ENCODE results near the gene PRKAR2B.

PRKAR2B gene

GRCh38 chr7:107044347-107045194 lies at the start of gene PRKAR2B:
PRKAR2B (plus strand) TSS chr7:107044705; CDS start chr7:107044908, 203 bp downstream.
- H3K4me1 ChIP-seq (ENCODE audit: control insufficient read depth, insufficient read depth, low read length): peaks cover 3% of the 10 kb centered on the region
- peak within 1 kb of the TSS; percentile 32 for H3K9ac ChIP-seq (ENCODE audit: low read depth, low read length)
- peak within 1 kb of the TSS; percentile 81 for H3K4me3 ChIP-seq (ENCODE audit: low read depth, low read length)
- H3K27me3 ChIP-seq (ENCODE audit: control insufficient read depth, insufficient read depth, low read length): peaks cover 6% of the 10 kb centered on the region
- no peaks in the 10 kb centered on the region for H3K36me3 ChIP-seq (ENCODE audit: control insufficient read depth, insufficient read depth, low read length)
- H3K9me3 ChIP-seq (ENCODE audit: control insufficient read depth, insufficient read depth, low read length): no peaks in the 10 kb centered on the region

- Histone ChIP-seq H3K9me3 (ENCODE audit: control insufficient read depth, insufficient read depth, low read length) (no peaks in the 10 kb centered on the region), H3K9ac (ENCODE audit: low read depth, low read length) (no peak overlapping the region), H3K4me3 (ENCODE audit: low read depth, low read length) (no peak overlapping the region), H3K4me1 (ENCODE audit: control insufficient read depth, insufficient read depth, low read length) (no peaks in the 10 kb centered on the region), H3K36me3 (ENCODE audit: control insufficient read depth, insufficient read depth, low read length) (no peaks in the 10 kb centered on the region), H3K27me3 (ENCODE audit: control insufficient read depth, insufficient read depth, low read length) (no peaks in the 10 kb centered on the region)
Observed at GRCh38 chr7:106994833-106995232, 49.7 kb upstream of the PRKAR2B start.

- H3K9me3 ChIP-seq (ENCODE audit: control insufficient read depth, insufficient read depth, low read length): no peaks in the 10 kb centered on the region
- no peak overlapping the region for H3K9ac ChIP-seq (ENCODE audit: low read depth, low read length)
- H3K27me3 ChIP-seq (ENCODE audit: control insufficient read depth, insufficient read depth, low read length): no peaks in the 10 kb centered on the region
- H3K36me3 ChIP-seq (ENCODE audit: control insufficient read depth, insufficient read depth, low read length): no peaks in the 10 kb centered on the region
- H3K4me3 ChIP-seq (ENCODE audit: low read depth, low read length): no peak overlapping the region
- no peaks in the 10 kb centered on the region for H3K4me1 ChIP-seq (ENCODE audit: control insufficient read depth, insufficient read depth, low read length)
Observed at GRCh38 chr7:106997487-106998271, 46.8 kb upstream of the PRKAR2B start.

GRCh38 chr7:106999023-106999422 lies 45.5 kb upstream of the PRKAR2B start:
- Histone ChIP-seq H3K9me3 (ENCODE audit: control insufficient read depth, insufficient read depth, low read length) (no peaks in the 10 kb centered on the region), H3K9ac (ENCODE audit: low read depth, low read length) (no peak overlapping the region), H3K36me3 (ENCODE audit: control insufficient read depth, insufficient read depth, low read length) (no peaks in the 10 kb centered on the region), H3K27me3 (ENCODE audit: control insufficient read depth, insufficient read depth, low read length) (no peaks in the 10 kb centered on the region), H3K4me1 (ENCODE audit: control insufficient read depth, insufficient read depth, low read length) (no peaks in the 10 kb centered on the region), H3K4me3 (ENCODE audit: low read depth, low read length) (no peak overlapping the region)

GRCh38 chr7:107001490-107001889 lies 43.0 kb upstream of the PRKAR2B start:
- H3K4me3 ChIP-seq (ENCODE audit: low read depth, low read length): no peak overlapping the region
- H3K4me1 ChIP-seq (ENCODE audit: control insufficient read depth, insufficient read depth, low read length): no peaks in the 10 kb centered on the region
- no peaks in the 10 kb centered on the region for H3K9me3 ChIP-seq (ENCODE audit: control insufficient read depth, insufficient read depth, low read length)
- no peak overlapping the region for H3K9ac ChIP-seq (ENCODE audit: low read depth, low read length)
- no peaks in the 10 kb centered on the region for H3K27me3 ChIP-seq (ENCODE audit: control insufficient read depth, insufficient read depth, low read length)
- H3K36me3 ChIP-seq (ENCODE audit: control insufficient read depth, insufficient read depth, low read length): no peaks in the 10 kb centered on the region

- Histone ChIP-seq H3K4me1 (ENCODE audit: control insufficient read depth, insufficient read depth, low read length) (no peaks in the 10 kb centered on the region), H3K36me3 (ENCODE audit: control insufficient read depth, insufficient read depth, low read length) (no peaks in the 10 kb centered on the region), H3K9ac (ENCODE audit: low read depth, low read length) (no peak overlapping the region), H3K4me3 (ENCODE audit: low read depth, low read length) (no peak overlapping the region), H3K9me3 (ENCODE audit: control insufficient read depth, insufficient read depth, low read length) (no peaks in the 10 kb centered on the region), H3K27me3 (ENCODE audit: control insufficient read depth, insufficient read depth, low read length) (no peaks in the 10 kb centered on the region)
Observed at GRCh38 chr7:107002126-107002525, 42.4 kb upstream of the PRKAR2B start.

DNA sequence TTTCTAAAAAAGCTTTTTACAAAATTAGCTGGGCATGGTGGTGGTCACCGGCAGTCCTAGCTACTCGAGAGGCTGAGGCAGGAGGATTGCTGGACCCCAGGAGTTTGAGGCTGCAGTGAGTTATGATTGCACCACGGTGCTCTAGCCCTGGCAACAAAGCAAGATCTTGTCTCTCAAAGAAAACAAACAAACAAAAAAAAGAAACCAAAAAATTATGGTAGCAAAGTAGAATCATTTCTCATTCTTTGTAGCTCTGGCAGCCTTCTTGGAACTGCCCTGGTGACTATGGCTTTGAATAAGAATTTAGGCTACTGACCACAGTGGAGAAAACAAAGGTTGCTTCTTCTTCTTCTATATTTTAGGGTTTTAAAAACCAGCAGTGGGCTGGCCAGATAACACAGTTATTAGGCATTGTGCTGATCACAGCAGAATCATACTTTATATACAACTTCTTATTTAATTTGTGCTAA lies 41.9 kb upstream of the PRKAR2B start:
- Histone ChIP-seq H3K4me3 (ENCODE audit: low read depth, low read length) (no peak overlapping the region), H3K9me3 (ENCODE audit: control insufficient read depth, insufficient read depth, low read length) (no peaks in the 10 kb centered on the region), H3K4me1 (ENCODE audit: control insufficient read depth, insufficient read depth, low read length) (no peaks in the 10 kb centered on the region), H3K9ac (ENCODE audit: low read depth, low read length) (no peak overlapping the region), H3K27me3 (ENCODE audit: control insufficient read depth, insufficient read depth, low read length) (no peaks in the 10 kb centered on the region), H3K36me3 (ENCODE audit: control insufficient read depth, insufficient read depth, low read length) (no peaks in the 10 kb centered on the region)

DNA sequence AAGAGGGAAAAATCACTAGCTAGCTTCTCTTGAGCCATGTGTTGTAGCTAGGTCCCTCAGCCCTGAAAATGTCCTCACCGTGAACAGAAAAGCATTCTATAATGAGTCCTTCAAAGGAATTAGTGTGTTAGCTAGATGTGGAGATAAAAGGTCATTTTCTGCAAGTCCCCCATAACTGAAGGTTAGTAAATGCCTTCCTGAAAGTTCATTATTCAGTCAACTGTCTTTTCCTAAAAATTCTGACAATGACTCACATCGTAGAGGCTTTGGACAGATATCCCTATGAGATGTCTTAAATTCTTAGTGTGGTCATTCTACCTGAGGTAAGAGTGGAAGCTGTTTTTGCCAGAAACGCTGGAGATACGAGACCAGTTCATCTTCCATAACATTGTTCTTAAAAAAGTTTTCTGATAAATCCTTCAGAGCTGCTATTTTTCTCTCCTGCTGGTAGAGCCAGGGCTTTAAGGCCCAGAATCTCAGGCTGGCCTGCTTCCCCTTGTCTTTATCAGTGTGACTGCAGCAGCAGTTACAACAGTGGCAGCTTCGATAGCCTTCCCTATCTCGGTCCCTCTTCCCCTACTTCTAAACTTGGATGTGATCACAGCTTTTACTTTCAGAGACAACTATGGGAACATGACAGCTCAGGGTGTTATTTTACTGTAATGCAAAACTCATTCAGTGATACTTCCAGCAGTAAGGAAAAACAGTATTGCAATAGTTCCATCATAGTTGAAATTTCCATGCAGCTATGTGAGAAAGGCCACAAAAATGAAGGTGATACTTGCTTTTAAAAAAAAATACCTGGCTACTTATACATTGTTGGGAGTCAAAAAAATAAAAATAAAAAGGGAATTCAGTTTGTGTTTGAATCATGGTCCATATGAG lies 37.3 kb upstream of the PRKAR2B start:
- Histone ChIP-seq H3K4me3 (ENCODE audit: low read depth, low read length) (no peak overlapping the region), H3K27me3 (ENCODE audit: control insufficient read depth, insufficient read depth, low read length) (no peaks in the 10 kb centered on the region), H3K9ac (ENCODE audit: low read depth, low read length) (no peak overlapping the region), H3K36me3 (ENCODE audit: control insufficient read depth, insufficient read depth, low read length) (no peaks in the 10 kb centered on the region), H3K4me1 (ENCODE audit: control insufficient read depth, insufficient read depth, low read length) (no peaks in the 10 kb centered on the region), H3K9me3 (ENCODE audit: control insufficient read depth, insufficient read depth, low read length) (no peaks in the 10 kb centered on the region)

DNA sequence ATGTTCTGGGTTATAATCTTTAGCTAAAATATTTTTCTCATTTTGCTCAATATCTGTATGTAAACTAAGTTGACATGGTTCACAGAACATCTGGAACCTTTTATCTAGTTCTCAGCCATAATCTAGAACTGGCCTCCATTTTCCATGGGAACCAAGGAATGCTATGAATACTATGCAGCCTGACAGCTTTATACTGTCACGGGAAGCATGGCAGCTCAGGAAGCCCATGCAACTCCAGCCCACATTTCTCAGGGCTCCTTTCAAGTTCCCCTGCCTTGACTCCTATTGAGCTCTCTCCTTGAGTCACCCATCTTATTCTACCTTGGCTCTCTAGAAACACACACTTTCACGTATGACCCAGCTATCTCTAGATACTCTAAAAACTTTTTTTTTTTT lies 36.6 kb upstream of the PRKAR2B start:
- H3K4me3 ChIP-seq (ENCODE audit: low read depth, low read length): no peak overlapping the region
- H3K27me3 ChIP-seq (ENCODE audit: control insufficient read depth, insufficient read depth, low read length): no peaks in the 10 kb centered on the region
- no peaks in the 10 kb centered on the region for H3K36me3 ChIP-seq (ENCODE audit: control insufficient read depth, insufficient read depth, low read length)
- H3K9me3 ChIP-seq (ENCODE audit: control insufficient read depth, insufficient read depth, low read length): no peaks in the 10 kb centered on the region
- H3K4me1 ChIP-seq (ENCODE audit: control insufficient read depth, insufficient read depth, low read length): no peaks in the 10 kb centered on the region
- H3K9ac ChIP-seq (ENCODE audit: low read depth, low read length): no peak overlapping the region

GRCh38 chr7:107009846-107010203 lies 34.7 kb upstream of the PRKAR2B start:
- Histone ChIP-seq H3K4me3 (ENCODE audit: low read depth, low read length) (no peak overlapping the region), H3K27me3 (ENCODE audit: control insufficient read depth, insufficient read depth, low read length) (no peaks in the 10 kb centered on the region), H3K4me1 (ENCODE audit: control insufficient read depth, insufficient read depth, low read length) (no peaks in the 10 kb centered on the region), H3K9ac (ENCODE audit: low read depth, low read length) (no peak overlapping the region), H3K9me3 (ENCODE audit: control insufficient read depth, insufficient read depth, low read length) (no peaks in the 10 kb centered on the region), H3K36me3 (ENCODE audit: control insufficient read depth, insufficient read depth, low read length) (no peaks in the 10 kb centered on the region)

DNA sequence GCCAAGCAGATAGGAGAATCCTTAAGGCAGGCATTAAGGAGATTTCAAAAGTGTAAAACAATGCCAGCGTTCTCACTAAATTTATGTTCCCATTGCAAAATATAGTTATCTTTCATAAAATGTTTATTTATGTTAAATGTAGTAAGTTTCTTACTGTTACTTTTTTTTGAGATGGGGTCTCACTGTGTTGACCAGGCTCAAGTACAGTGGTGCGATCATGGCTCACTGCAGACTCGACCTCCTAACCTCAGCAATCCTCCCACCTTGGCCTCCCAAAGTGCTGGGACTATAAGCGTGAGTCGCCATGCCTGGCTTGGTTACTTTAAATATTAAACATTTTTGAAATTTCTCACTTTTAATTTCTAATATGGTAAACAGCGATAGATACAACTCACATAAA lies 31.8 kb upstream of the PRKAR2B start:
- Histone ChIP-seq H3K4me3 (ENCODE audit: low read depth, low read length) (no peak overlapping the region), H3K27me3 (ENCODE audit: control insufficient read depth, insufficient read depth, low read length) (peaks cover 2% of the 10 kb centered on the region), H3K9me3 (ENCODE audit: control insufficient read depth, insufficient read depth, low read length) (no peaks in the 10 kb centered on the region), H3K4me1 (ENCODE audit: control insufficient read depth, insufficient read depth, low read length) (no peaks in the 10 kb centered on the region), H3K36me3 (ENCODE audit: control insufficient read depth, insufficient read depth, low read length) (no peaks in the 10 kb centered on the region), H3K9ac (ENCODE audit: low read depth, low read length) (no peak overlapping the region)

Measured in iPS-15b (cell line).